Activated T-cell treated with anti-CD3 and anti-CD28 coated beads for 1 hour (primary cell): ENCODE results near the gene BAIAP2L1.

Source experiments
- DNase-seq: peaks from one replicate; pipeline ENCODE4 v3.0.0-alpha.2; 2020; ENCODE audit warnings: low read depth

The BAIAP2L1 gene

GRCh38 chr7:98293265-98293664, 107.6 kb downstream of the BAIAP2L1 start:
- DNase-seq, result no peak

- DNase-seq, result no peak
Measured at GRCh38 chr7:98291717-98292116, 109.2 kb downstream of the BAIAP2L1 start.

- DNase-seq, result no peak
Measured at GRCh38 chr7:98289333-98289875, 111.5 kb downstream of the BAIAP2L1 start.

GRCh38 chr7:98288064-98288823, 112.6 kb downstream of the BAIAP2L1 start:
- DNase-seq, result no peak

GRCh38 chr7:98287486-98287959, 113.4 kb downstream of the BAIAP2L1 start:
- no peak for DNase-seq

- DNase-seq, result no peak
Measured at GRCh38 chr7:98286701-98287485, 114.0 kb downstream of the BAIAP2L1 start.

- no peak for DNase-seq
Measured at GRCh38 chr7:98286093-98286539, 114.8 kb downstream of the BAIAP2L1 start.

- DNase-seq, result no peak
Measured at GRCh38 chr7:98285157-98286092, 115.5 kb downstream of the BAIAP2L1 start.

GRCh38 chr7:98284335-98285036, 116.4 kb downstream of the BAIAP2L1 start:
- DNase-seq, result no peak

- DNase-seq, result no peak
Measured at GRCh38 chr7:98283887-98284222, 117.0 kb downstream of the BAIAP2L1 start.

- no peak for DNase-seq
Measured at GRCh38 chr7:98283127-98283886, 117.6 kb downstream of the BAIAP2L1 start.

- DNase-seq, result no peak
Measured at GRCh38 chr7:98282703-98283102, 118.2 kb downstream of the BAIAP2L1 start.

GRCh38 chr7:98281757-98282606, 118.9 kb downstream of the BAIAP2L1 start:
- peak; percentile 24 for DNase-seq

- peak; percentile 90 for DNase-seq
Measured at GRCh38 chr7:98280791-98281756, 119.8 kb downstream of the BAIAP2L1 start, which contains the start of gene BRI3. Gene BRI3 (plus strand): TSS chr7:98281686. CDS start chr7:98281796, 110 bp downstream.

GRCh38 chr7:98280296-98280695, 120.6 kb downstream of the BAIAP2L1 start:
- no peak for DNase-seq

GRCh38 chr7:98278936-98279335, 122.0 kb downstream of the BAIAP2L1 start:
- DNase-seq, result no peak

- no peak for DNase-seq
Measured at GRCh38 chr7:98278408-98278807, 122.5 kb downstream of the BAIAP2L1 start.

- no peak for DNase-seq
Measured at GRCh38 chr7:98276241-98276761, 124.6 kb downstream of the BAIAP2L1 start.
